ENCODE results near the gene NADK.

Gene NADK, protein sequence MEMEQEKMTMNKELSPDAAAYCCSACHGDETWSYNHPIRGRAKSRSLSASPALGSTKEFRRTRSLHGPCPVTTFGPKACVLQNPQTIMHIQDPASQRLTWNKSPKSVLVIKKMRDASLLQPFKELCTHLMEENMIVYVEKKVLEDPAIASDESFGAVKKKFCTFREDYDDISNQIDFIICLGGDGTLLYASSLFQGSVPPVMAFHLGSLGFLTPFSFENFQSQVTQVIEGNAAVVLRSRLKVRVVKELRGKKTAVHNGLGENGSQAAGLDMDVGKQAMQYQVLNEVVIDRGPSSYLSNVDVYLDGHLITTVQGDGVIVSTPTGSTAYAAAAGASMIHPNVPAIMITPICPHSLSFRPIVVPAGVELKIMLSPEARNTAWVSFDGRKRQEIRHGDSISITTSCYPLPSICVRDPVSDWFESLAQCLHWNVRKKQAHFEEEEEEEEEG

DNA sequence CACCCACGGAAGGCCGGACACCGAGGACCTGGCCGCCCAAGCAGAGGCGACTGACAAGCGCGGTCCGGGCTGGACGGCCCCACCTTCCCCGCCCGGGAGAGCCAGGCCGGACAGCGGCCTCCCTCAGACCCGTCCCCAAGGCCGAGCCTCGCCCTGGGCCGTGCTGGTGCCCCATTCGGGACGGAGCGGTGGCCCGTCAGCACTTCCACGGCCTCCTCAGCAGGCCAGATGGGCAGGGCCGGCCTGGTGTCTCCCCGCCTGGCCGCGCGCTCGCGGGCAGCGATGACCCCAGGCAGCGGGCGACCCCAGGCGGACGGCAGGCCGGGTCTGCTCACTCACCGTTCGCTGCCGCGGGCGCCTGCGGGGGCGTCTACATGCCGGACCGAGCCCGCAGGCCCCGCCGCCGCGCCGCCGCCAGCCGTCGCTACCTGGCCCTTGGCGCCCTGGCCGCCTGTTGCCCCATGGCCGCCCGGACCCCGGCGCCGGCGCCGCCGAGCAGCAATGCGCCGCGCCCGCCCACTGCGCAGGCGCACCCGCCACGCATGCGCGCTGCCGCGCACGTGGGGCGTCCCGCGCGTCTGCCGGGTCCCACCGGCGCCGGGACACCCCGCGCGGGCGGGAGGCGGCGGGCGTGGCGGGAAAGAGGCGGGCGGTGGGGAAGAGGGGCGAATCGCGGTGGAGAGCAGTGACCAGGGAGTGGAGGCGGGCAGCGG is at the start of gene NADK:
NADK (minus strand) TSS at position 521 of the 713 bp plus-strand sequence. CDS start 13,064 bp downstream, outside the sequence.
- DNase-seq (ENCODE audit: low read depth): peak; percentile 67

DNA sequence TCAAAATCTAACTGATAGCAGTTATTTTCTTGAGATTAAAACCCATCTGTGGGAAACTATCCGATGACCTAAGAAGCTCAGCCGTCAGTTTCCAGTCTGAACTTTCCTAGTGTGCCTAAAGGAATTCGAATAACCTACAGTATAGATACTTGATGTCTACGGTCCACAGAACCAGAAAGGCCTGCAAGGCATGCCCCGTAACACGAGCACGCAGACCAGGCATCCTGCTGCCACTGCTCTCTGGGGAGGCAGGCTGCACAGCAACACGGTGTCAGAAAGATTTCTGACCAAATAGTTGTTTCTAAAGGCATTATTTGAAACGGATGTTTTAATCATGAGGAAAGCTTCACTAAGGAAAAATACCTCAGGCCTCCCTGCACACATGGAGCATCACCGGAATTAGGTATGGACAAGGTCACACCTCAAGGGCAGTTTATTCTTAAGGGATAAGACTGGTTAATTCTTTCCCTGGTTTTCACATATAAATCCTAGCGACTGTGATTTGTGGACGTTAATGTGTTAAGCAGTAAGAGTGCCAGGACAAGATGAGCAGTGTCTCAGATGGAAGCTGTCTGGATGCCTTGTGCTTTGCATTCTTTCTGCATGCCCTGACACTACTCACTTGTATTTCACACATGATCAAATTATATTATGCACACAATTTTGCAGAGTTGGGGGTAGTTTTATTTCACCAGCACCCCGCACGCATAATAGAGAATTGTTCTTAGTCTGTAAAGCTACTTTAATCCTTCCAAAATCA is 49.0 kb upstream of the NADK start:
- peak; percentile 30 for DNase-seq (ENCODE audit: low read depth)

DNA sequence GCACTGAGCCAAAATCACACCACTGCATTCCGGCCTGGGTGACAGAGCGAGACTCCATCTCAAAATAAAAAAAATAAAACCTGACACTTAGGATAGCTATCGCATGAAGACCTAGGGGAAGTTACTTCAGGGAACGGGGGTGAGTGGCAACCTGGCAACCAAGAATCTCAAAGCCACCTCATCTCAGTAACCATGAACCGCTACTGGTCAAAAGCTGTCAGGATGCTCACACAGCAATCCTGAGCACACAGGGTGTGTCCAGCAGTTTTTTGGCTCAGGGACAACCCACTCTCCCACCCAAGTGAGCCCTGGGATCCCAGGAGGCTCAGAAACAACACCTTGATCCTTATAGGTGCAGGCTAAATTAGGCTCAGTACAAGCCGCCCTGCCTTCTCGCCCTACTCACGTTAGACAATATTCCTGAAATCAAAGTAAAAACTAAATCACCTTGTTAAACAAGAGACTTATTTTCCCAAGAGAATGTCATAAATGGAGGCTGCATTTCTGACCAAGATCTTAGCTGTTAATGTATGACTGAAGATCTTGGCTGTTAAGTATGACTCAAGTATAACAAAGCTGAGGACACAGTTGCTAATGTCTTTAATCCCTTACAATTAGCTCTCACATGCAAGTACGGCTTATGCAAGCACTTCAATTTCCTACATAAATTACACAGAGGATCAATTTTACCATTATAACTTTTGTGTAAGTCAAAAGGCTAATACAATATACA is 48.3 kb upstream of the NADK start:
- DNase-seq (ENCODE audit: low read depth): peak; percentile 28

DNA sequence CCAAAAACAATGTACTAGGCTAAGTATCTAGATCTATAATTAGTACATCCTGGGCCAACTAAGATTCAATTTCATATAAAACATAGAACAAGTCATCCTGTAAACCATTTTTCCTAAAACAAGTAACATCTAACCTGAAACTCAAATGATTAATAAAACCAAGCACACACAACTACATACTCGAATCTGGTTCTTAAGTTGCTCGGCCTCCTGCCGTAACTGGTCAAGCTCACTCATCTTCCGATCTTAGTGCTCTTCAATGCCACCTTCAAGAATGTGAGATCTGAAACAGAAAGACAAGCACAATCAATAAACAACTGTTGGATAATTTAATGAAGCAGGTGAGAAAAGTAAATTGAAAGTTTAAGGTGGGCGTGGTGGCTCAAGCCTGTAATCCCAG is 46.9 kb upstream of the NADK start:
- DNase-seq (ENCODE audit: low read depth): no peak

DNA sequence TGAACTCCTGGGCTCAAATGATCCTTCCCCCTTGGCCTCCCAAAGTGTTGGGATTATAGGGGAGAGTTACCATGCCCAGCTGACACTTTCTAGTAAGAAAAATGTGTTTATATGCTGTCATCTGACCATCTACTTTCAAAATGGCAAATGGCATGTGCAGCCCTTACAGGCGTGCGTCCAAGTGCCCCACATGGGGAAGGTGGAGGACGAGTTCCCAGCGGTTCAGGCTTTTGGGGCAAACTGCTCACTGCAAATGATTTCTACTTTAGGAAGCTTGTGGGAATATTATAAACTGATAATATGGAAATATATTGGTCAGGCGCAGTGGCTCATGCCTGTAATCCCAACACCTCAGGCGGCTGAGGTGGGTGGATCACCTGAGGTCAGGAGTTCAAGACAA is 41.5 kb upstream of the NADK start:
- no peak for DNase-seq (ENCODE audit: low read depth)

DNA sequence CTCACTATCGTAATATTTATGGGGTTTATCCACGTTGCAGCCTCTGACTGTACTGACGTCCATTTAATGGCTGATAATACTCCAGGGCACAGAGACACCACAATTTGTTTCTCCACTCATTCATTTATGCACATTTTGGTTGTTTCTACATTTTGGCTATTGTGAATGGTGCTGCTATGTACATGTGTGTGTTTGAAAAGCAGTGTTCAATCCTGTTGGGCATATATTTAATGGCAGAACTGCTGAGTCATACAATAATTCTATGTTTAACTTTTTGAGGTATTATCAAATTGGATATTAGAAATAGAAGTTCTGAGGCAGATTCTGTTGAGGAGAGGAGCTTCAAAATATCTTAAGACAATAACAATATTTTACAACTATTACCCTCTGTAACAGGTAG is 39.0 kb upstream of the NADK start:
- no peak for DNase-seq (ENCODE audit: low read depth)

DNA sequence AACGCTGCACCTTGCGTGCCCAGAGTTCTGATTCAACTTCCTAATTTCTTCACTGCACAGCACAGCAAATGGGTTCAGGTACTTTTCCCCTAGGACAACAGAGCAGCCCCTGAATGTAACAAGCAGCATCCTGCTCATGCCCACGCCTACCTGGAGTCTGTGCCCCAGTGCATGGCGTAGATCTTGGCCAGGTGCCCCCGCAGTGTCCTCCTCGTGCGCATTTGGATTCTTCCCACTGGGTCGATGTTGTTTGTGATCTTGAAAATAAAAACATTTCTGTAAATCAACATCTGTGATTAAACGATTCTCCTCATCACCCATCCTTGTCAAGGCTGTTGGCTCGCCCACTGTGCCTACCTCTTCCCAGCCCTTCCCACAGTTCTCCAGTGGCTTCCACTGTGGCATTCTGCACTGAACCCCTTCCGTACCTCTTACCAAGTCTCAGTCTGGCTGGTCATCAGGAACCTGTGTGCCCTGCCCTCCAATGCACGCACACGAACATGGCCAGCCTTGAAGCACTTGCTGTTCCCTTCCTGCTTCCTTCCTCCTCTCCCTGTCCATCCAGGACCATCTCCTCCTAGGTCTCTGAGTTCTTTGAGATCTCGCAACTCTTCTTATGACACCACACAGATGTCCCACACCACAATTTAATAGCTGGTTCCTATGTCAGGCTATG is 37.5 kb upstream of the NADK start:
- DNase-seq (ENCODE audit: low read depth): no peak

DNA sequence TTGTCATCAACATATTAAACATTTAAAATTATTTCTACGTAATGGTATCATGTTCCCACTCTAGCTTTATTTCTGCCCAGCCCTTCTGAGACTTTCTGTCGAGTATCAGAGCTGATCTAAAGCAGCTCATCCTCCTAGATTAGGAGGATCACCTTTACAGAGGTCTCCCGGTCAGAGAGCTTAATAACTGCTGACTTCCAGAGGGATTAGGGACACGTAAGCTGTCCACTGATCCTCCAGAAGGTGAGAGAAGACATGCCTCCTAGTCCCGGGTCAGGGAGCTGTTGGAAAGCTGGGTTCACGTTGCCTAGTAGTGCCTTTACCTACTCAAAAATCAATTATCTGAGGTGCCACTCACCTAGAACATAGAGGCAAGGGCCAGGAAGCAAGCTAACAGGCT is 31.2 kb upstream of the NADK start:
- DNase-seq (ENCODE audit: low read depth): no peak

DNA sequence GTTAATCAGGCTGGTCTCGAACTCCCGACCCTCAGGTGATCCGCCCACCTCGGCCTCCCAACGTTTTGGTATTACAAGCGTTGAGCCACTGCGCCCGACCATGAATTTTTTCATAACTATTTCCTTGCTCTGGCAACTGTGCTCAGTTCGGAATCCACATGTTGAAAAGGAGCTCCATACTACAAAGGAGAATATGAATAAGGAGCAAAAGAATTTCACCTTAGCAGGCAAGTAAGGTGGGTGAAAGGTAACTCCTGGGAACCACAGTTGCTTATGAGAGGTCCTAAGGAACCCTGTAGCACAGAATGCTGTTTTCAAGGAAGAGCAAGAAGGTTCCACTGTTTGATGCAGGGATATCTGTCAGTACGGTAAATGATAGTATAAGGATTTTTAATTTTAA is 29.9 kb upstream of the NADK start:
- DNase-seq (ENCODE audit: low read depth): no peak

DNA sequence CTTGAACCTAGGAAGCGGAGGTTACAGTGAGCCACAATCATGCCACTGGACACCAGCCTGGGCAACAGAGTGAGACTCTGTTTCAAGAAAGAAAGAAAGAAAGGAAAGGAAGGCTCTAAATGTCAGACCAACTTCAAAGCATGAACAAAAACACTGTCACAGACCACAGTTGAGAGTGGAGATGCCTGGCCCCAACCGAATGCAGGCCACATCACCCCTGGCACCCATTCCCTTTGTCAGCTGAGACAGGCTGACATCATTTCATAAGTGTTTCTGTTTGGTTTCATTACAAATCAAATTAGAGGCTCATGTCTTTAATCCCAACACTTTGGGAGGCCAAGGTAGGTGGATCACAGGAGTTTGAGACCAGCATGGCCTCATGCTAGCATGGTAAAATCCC is 28.6 kb upstream of the NADK start:
- DNase-seq (ENCODE audit: low read depth): peak; percentile 55

DNA sequence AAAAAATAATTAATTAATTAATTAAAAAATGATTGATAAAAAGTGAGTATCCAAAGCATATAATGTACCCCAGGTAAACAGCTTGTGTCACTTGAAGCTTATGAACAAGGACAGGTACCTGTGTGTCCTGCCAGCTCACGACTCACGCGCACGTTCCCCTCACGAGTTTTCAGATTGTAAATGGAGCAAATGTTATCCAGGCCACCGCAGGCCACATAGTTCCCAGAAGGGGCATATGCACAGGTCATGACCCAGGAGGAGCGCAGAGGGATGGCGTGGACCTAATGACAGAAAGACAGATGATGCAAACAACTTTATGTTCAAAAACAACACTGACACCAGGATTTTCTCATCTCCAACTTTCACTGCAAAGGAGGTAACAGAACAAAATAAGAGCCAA is 26.0 kb upstream of the NADK start:
- DNase-seq (ENCODE audit: low read depth): no peak

DNA sequence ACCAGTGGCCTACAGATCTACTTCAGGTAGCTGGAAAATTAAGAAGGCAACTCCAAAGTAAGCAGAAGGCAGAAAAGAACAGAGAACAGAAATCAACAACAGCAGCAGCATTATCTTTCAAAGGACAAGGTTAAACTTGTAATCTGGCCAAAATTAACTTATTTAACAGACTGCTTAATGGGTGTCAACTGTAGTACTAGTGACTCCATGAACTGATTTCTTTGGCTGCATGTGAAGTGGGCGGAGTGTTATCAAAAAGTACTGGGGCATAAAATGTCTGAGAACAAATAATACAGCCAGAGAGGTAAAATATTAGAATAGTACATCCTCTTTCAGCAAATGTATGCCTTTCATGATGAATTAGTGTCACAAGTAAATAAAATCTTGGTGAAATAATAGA is 24.6 kb upstream of the NADK start:
- no peak for DNase-seq (ENCODE audit: low read depth)

DNA sequence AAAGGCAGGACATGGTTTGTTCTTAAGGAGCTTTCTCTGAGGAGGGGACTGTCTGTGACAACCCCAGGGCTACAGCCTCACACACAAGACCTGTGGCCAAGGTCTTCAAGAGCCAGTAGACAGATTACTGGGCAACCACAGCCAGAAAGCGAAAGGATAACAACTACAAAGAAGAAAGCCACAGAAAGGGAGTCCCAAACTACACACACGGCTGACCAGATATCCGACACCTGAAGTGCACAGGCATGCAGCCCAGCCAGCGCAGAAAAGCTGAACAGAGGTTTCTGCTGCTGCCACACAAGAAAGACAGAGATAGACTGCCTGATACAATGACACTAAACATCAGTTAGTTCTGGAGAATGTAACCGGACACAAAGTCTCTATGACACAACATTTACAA is 21.4 kb upstream of the NADK start:
- no peak for DNase-seq (ENCODE audit: low read depth)

DNA sequence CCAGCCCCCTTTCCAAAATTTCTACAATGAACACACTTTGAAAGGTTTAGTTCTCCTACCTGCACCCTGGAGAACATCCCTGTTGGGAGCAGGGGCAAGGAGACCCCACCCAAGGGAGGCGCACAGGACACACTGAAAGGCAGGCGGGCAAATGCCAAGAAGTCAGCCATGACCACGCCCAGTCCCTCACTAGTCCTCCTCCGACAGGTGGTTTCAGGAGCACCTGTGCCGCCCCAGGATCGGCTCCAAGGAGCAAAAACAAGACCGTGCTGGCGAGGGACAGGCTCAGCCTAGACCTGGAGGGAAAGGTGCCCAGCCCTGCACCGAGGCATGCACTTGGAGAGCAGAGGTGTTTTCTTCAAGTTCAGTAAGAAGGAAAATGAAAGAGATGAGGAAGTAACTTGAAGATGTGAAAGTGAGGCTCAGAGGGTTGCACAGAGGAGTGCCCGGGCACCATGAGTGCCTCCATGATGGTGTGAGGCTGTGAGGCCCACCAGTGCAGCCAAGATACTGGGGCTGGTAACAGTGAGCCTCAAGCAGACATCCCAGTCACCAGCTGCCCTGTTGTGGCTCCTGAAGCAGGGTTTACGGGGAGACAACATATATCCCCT is 19.6 kb upstream of the NADK start:
- DNase-seq (ENCODE audit: low read depth): no peak

DNA sequence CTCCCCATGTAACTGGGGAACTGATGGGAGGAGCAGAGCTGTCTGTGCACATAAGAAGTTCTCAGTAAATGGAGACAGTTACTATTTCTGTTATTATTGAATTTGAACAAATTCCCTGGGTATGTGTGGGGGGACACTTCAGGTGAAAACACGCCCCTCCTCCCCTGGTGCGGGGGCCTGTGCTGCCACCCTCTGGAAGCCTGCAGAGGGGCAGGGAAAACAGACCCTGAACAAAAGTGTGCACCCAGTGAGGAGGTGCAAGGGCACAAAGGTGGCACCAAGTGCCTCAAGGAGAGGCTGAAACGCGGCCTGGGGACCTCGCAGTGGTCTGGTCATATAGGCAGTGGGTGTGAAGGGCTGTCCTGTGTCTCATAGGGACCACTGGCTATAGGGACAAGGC is 18.2 kb upstream of the NADK start:
- DNase-seq (ENCODE audit: low read depth): no peak

DNA sequence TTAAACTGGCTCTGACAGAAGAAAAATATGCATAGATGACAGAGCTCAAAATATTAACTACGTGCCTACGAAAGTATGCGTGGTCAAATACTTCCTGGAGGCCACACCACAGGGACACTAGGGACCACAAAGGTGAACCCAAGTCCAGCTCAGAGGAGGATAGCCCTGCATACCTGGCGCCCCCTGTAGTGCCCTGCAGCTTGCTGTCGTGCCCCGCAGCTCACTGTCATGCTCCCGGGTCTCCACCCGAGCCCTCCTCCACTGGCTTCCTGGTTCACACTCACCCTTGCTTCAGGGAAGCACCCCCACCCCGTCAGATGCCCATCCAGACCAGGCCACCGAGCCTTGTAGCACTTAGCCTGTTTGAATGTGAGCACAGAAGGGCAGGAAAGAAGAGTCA is 16.7 kb upstream of the NADK start:
- no peak for DNase-seq (ENCODE audit: low read depth)

DNA sequence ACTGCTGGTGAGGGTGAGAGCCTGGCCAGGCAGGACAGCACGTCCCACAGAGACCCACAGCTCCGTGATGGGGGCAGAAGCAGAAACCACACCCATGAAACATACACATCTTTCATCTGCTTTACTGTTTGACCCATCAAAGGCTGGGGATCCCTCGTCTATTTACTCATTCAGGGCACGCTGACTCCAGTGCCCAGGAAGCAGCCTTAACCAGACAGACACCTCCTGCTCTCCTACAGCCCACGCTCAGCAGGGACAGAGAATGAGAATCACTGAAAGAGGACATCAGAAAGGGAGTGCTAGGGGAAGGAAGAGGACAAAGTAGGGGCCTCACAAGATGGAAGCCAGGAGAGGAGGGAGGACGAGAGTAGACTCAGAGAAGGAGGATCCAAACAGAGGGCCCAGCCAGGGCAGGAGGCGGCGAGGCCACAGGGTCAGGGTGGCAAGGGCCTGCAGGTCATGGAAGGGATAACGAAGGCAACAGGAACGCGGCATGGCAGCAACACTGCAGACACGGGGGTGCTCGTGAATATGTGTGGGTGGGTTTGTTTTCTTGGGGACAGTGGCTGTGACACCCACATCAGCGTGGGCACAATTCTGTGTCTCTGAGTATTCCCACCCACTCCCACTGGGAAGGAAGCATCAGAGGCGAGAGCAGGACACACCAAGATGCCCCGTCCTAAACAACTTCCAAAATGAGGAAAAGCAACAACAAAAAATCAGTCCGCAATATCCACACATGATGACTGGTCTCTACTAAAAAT is 15.4 kb upstream of the NADK start:
- no peak for DNase-seq (ENCODE audit: low read depth)

DNA sequence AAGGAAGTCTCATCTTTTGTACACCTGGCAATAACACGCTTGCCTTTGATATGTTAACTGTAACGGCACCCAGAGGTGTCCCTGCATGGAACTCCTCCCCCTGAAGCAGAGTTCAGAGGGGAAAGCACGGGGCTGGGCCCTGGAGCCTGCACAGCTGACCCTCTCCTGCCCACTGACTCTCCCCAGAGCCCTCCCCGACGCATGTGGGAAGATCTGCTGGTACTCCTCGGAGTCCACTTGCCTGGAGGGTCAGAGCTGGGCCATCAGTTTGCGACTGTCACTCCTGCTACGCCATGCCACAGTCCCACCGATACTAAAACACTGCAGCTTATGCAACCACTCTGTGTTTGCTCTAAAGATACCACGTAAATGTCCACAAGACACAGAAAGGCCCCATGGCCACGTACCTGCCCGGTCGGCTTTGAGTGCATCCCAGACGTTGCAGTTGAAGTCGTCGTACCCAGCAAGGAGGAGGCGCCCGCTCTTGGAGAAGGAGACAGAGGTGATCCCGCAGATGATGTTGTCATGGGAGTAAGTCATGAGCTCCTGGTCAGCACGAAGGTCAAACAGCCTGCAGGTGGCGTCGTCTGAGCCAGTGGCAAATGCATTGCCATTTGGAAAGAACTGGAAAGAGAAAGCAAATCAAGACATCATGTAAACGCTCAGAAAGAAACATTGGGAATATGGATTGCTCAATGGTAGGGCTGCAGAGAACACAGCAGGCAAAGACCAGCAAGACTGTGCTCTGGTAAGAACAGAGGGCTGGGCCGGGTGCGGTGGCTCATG is 10.6 kb upstream of the NADK start:
- DNase-seq (ENCODE audit: low read depth): peak; percentile 31

DNA sequence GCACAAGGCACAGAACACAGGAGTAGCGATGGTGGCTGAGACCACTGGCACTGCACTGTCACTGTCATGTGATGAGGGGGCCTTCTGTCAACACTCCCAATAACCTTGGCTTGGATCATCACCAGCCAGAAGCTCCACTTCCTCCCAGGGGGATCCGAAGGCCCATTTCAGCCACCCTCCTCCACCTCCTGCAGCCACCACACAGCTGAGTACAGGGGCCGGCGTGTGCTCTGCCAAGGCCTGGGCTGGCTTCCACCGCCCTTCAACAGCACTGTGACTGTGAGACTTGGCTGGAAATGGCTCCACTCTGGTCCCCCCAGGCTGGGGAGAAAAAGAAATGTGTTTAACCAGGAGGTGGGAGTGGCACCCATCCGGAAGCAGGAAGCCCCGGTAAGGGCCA is 9.9 kb upstream of the NADK start:
- no peak for DNase-seq (ENCODE audit: low read depth)
